GM23338 (cell line): ENCODE results near the gene UVRAG. TPM values are rescaled to one million over a fixed set of nuclear protein-coding genes. Genes with fewer than 3 reads are reported as not detected.

Source experiments
- ATAC-seq: fragments of 200-7000 bp; cut with Tn5 transposase; 3 replicates; pipeline ENCODE4 v1.9.1; 2020
- DNase-seq: peaks from one replicate; pipeline ENCODE4 v3.0.0-alpha.2; 2015; ENCODE audit warnings: low spot score
- H2AFZ ChIP-seq: fragments of 200-600 bp; sonication (generic); 2 replicates; pipeline ENCODE4 v1.8.0; 2016; ENCODE audit warnings: antibody characterized with exemption, mild to moderate bottlenecking, moderate library complexity
- H3F3A ChIP-seq: fragments of 200-600 bp; sonication (generic); replicated peaks from 2 replicates; pipeline ENCODE4 v1.8.0; 2017; ENCODE audit warnings: antibody characterized with exemption, mixed run types, low read depth
- H3K27ac ChIP-seq: fragments of 200-600 bp; sonication (generic); 2 replicates; pipeline ENCODE4 v1.6.1; 2016; ENCODE audit warnings: low read depth
- H3K27me3 ChIP-seq: fragments of 200-600 bp; sonication (generic); 2 replicates; pipeline ENCODE4 v1.8.0; 2016; ENCODE audit warnings: mild to moderate bottlenecking, mixed run types, moderate library complexity; ENCODE audit not compliant: insufficient read depth
- H3K36me3 ChIP-seq: fragments of 200-600 bp; sonication (generic); 2 replicates; pipeline ENCODE4 v1.8.0; 2016; ENCODE audit warnings: mild to moderate bottlenecking; ENCODE audit not compliant: insufficient read depth
- H3K4me1 ChIP-seq: fragments of 200-600 bp; sonication (generic); 2 replicates; pipeline ENCODE4 v1.8.0; 2016; ENCODE audit warnings: mild to moderate bottlenecking, moderate library complexity; ENCODE audit not compliant: insufficient read depth
- H3K4me2 ChIP-seq: fragments of 200-600 bp; sonication (generic); 2 replicates; pipeline ENCODE4 v1.7.1; 2017; ENCODE audit warnings: mixed run types
- H3K4me3 ChIP-seq: fragments of 200-600 bp; sonication (generic); 2 replicates; pipeline ENCODE4 v1.6.1; 2016; ENCODE audit warnings: mixed run types
- H3K79me2 ChIP-seq: fragments of 200-600 bp; sonication (generic); replicated peaks from 2 replicates; pipeline ENCODE4 v1.8.0; 2017; ENCODE audit warnings: mild to moderate bottlenecking; ENCODE audit not compliant: insufficient read depth
- H3K9me2 ChIP-seq: fragments of 200-600 bp; sonication (generic); 2 replicates; pipeline ENCODE4 v1.8.0; 2017; ENCODE audit not compliant: insufficient read depth
- H4K20me1 ChIP-seq: fragments of 200-600 bp; sonication (generic); replicated peaks from 2 replicates; pipeline ENCODE4 v1.8.0; 2017; ENCODE audit warnings: mild to moderate bottlenecking; ENCODE audit not compliant: insufficient read depth
- H3K27ac Mint-ChIP-seq: 2 replicates; pipeline ENCODE4 v1.8.0; 2020; ENCODE audit warnings: inconsistent platforms, mild to moderate bottlenecking, moderate library complexity, mixed read lengths
- H3K27me3 Mint-ChIP-seq: 3 replicates; pipeline ENCODE4 v1.8.0; 2022; ENCODE audit warnings: low read depth, mild to moderate bottlenecking, moderate library complexity, mixed read lengths, inconsistent platforms; ENCODE audit not compliant: insufficient read depth, poor library complexity
- H3K36me3 Mint-ChIP-seq: 3 replicates; pipeline ENCODE4 v1.8.0; 2021; ENCODE audit warnings: low read depth, mild to moderate bottlenecking, inconsistent platforms, moderate library complexity, mixed read lengths
- H3K4me1 Mint-ChIP-seq: 3 replicates; pipeline ENCODE4 v1.8.0; 2020; ENCODE audit warnings: mild to moderate bottlenecking, inconsistent platforms, mixed read lengths
- H3K4me3 Mint-ChIP-seq: 3 replicates; pipeline ENCODE4 v1.8.0; 2021; ENCODE audit warnings: moderate library complexity, mild to moderate bottlenecking, inconsistent platforms, mixed read lengths
- H3K9me3 Mint-ChIP-seq: 3 replicates; pipeline ENCODE4 v1.8.0; 2020; ENCODE audit warnings: moderate library complexity, mild to moderate bottlenecking, inconsistent platforms, mixed read lengths
- EZH2 ChIP-seq: fragments of 200-600 bp; sonication (generic); IDR thresholded peaks from one replicate; pipeline ENCODE4 v1.8.0; 2017; ENCODE audit warnings: antibody characterized with exemption, mild to moderate bottlenecking, low read depth; ENCODE audit not compliant: unreplicated experiment
- EZH2phosphoT487 ChIP-seq: fragments of 200-600 bp; sonication (generic); IDR thresholded peaks from one replicate; pipeline ENCODE4 v1.8.1; 2018; ENCODE audit warnings: antibody characterized with exemption; ENCODE audit not compliant: unreplicated experiment
- JUNB ChIP-seq: IDR thresholded peaks from one replicate; pipeline ENCODE4 v1.6.1; 2016; ENCODE audit warnings: antibody characterized with exemption; ENCODE audit not compliant: unreplicated experiment
- NANOG ChIP-seq: IDR thresholded peaks from 2 replicates; pipeline ENCODE4 v1.6.1; 2016; ENCODE audit warnings: antibody characterized with exemption, borderline replicate concordance
- POLR2AphosphoS5 ChIP-seq: IDR thresholded peaks from 2 replicates; pipeline ENCODE4 v1.6.1; 2016; ENCODE audit warnings: antibody characterized with exemption, low read depth
- STAT1 ChIP-seq: IDR thresholded peaks from one replicate; pipeline ENCODE4 v1.6.1; 2016; ENCODE audit warnings: antibody characterized with exemption; ENCODE audit not compliant: unreplicated experiment
- ZNF114 ChIP-seq: fragments of 250-450 bp; sonication (Bioruptor Pico); IDR thresholded peaks from 2 replicates; pipeline ENCODE4 v1.5.0; 2020; ENCODE audit warnings: mild to moderate bottlenecking, moderate library complexity
- ZNF331 ChIP-seq: fragments of 250-450 bp; sonication (Bioruptor Pico); IDR thresholded peaks from 2 replicates; pipeline ENCODE4 v1.5.0; 2020; ENCODE audit warnings: low read depth, mild to moderate bottlenecking, moderate library complexity
- polyA plus RNA-seq: library from polyadenylated mRNA; unstranded; fragments of >200 nt; fragmentation: Nextera tagmentation; extraction: Ambion mirVana; gene quantifications from 2 replicates; pipeline ENCODE4 v1.2.1, GENCODE V29; 2016
- total RNA-seq: library from RNA; depleted of rRNA; stranded (reverse); fragments of >200 nt; shearing (Covaris generic); gene quantifications from 2 replicates; pipeline ENCODE4 v1.2.3, GENCODE V29; 2014
- TF ChIP-seq, protein P1 (sequence below): IDR thresholded peaks from 2 replicates; pipeline ENCODE4 v1.6.1; 2016; ENCODE audit warnings: antibody characterized with exemption
- TF ChIP-seq, protein P2 (sequence below): IDR thresholded peaks from one replicate; pipeline ENCODE4 v1.6.1; 2018; ENCODE audit warnings: antibody characterized with exemption; ENCODE audit not compliant: unreplicated experiment
- TF ChIP-seq, protein P3 (sequence below): fragments of 250-450 bp; sonication (Bioruptor Pico); IDR thresholded peaks from 2 replicates; pipeline ENCODE4 v1.5.0; 2020; ENCODE audit warnings: mild to moderate bottlenecking, moderate library complexity
- TF ChIP-seq, protein P4 (sequence below), 2 experiments: fragments of 200-600 bp in 1 of 2; sonication (generic) in 1 of 2; conservative IDR thresholded peaks; 2 replicates each; pipeline versions ENCODE4 v1.5.1 to v1.6.1; 2016 to 2017; ENCODE audit warnings: antibody characterized with exemption in 2 of 2, low read depth in 2 of 2, mild to moderate bottlenecking in 2 of 2, moderate library complexity in 1 of 2

The UVRAG gene
- total and polyA plus RNA-seq, 2 experiments from 2014 or later, result 15.3 to 17.4 TPM

DNA sequence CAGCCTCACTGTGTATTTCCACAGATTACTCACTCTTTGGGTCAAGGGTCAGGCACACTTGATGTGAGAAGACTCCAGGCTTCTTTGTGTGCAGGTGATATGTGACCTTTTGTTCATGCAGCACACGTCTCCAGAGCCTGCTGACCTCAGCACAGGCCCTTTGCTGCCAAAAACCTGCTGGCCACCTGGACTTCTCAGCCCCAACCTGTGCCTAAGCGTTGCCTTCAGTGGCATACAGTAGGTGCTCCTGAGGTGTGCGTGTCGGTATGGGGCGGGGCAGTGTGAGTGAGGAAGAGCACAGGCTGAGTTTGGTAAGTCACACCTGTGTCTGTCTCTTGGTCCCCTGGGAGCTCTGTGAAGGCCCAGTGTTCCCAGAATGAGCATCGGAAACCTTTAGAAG is 333.2 kb downstream of the UVRAG start:
- Mint-ChIP-seq H3K4me1 (peaks cover 9% of the 10 kb centered on the region), H3K36me3 (no peaks in the 10 kb centered on the region), H3K9me3 (no peaks in the 10 kb centered on the region), H3K27me3 (peaks cover 20% of the 10 kb centered on the region), H3K4me3 (no peak overlapping the region), H3K27ac (no peak overlapping the region)
- H2AFZ ChIP-seq, result no peak overlapping the region
- TF ChIP-seq, protein P1, sequence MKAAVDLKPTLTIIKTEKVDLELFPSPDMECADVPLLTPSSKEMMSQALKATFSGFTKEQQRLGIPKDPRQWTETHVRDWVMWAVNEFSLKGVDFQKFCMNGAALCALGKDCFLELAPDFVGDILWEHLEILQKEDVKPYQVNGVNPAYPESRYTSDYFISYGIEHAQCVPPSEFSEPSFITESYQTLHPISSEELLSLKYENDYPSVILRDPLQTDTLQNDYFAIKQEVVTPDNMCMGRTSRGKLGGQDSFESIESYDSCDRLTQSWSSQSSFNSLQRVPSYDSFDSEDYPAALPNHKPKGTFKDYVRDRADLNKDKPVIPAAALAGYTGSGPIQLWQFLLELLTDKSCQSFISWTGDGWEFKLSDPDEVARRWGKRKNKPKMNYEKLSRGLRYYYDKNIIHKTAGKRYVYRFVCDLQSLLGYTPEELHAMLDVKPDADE, result no peak
- TF ChIP-seq, protein P2, sequence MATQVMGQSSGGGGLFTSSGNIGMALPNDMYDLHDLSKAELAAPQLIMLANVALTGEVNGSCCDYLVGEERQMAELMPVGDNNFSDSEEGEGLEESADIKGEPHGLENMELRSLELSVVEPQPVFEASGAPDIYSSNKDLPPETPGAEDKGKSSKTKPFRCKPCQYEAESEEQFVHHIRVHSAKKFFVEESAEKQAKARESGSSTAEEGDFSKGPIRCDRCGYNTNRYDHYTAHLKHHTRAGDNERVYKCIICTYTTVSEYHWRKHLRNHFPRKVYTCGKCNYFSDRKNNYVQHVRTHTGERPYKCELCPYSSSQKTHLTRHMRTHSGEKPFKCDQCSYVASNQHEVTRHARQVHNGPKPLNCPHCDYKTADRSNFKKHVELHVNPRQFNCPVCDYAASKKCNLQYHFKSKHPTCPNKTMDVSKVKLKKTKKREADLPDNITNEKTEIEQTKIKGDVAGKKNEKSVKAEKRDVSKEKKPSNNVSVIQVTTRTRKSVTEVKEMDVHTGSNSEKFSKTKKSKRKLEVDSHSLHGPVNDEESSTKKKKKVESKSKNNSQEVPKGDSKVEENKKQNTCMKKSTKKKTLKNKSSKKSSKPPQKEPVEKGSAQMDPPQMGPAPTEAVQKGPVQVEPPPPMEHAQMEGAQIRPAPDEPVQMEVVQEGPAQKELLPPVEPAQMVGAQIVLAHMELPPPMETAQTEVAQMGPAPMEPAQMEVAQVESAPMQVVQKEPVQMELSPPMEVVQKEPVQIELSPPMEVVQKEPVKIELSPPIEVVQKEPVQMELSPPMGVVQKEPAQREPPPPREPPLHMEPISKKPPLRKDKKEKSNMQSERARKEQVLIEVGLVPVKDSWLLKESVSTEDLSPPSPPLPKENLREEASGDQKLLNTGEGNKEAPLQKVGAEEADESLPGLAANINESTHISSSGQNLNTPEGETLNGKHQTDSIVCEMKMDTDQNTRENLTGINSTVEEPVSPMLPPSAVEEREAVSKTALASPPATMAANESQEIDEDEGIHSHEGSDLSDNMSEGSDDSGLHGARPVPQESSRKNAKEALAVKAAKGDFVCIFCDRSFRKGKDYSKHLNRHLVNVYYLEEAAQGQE, result no peak
- no peak for TF ChIP-seq STAT1
- TF ChIP-seq ZNF331 (CRISPR knock-in tag), result no peak
- TF ChIP-seq, protein P3, sequence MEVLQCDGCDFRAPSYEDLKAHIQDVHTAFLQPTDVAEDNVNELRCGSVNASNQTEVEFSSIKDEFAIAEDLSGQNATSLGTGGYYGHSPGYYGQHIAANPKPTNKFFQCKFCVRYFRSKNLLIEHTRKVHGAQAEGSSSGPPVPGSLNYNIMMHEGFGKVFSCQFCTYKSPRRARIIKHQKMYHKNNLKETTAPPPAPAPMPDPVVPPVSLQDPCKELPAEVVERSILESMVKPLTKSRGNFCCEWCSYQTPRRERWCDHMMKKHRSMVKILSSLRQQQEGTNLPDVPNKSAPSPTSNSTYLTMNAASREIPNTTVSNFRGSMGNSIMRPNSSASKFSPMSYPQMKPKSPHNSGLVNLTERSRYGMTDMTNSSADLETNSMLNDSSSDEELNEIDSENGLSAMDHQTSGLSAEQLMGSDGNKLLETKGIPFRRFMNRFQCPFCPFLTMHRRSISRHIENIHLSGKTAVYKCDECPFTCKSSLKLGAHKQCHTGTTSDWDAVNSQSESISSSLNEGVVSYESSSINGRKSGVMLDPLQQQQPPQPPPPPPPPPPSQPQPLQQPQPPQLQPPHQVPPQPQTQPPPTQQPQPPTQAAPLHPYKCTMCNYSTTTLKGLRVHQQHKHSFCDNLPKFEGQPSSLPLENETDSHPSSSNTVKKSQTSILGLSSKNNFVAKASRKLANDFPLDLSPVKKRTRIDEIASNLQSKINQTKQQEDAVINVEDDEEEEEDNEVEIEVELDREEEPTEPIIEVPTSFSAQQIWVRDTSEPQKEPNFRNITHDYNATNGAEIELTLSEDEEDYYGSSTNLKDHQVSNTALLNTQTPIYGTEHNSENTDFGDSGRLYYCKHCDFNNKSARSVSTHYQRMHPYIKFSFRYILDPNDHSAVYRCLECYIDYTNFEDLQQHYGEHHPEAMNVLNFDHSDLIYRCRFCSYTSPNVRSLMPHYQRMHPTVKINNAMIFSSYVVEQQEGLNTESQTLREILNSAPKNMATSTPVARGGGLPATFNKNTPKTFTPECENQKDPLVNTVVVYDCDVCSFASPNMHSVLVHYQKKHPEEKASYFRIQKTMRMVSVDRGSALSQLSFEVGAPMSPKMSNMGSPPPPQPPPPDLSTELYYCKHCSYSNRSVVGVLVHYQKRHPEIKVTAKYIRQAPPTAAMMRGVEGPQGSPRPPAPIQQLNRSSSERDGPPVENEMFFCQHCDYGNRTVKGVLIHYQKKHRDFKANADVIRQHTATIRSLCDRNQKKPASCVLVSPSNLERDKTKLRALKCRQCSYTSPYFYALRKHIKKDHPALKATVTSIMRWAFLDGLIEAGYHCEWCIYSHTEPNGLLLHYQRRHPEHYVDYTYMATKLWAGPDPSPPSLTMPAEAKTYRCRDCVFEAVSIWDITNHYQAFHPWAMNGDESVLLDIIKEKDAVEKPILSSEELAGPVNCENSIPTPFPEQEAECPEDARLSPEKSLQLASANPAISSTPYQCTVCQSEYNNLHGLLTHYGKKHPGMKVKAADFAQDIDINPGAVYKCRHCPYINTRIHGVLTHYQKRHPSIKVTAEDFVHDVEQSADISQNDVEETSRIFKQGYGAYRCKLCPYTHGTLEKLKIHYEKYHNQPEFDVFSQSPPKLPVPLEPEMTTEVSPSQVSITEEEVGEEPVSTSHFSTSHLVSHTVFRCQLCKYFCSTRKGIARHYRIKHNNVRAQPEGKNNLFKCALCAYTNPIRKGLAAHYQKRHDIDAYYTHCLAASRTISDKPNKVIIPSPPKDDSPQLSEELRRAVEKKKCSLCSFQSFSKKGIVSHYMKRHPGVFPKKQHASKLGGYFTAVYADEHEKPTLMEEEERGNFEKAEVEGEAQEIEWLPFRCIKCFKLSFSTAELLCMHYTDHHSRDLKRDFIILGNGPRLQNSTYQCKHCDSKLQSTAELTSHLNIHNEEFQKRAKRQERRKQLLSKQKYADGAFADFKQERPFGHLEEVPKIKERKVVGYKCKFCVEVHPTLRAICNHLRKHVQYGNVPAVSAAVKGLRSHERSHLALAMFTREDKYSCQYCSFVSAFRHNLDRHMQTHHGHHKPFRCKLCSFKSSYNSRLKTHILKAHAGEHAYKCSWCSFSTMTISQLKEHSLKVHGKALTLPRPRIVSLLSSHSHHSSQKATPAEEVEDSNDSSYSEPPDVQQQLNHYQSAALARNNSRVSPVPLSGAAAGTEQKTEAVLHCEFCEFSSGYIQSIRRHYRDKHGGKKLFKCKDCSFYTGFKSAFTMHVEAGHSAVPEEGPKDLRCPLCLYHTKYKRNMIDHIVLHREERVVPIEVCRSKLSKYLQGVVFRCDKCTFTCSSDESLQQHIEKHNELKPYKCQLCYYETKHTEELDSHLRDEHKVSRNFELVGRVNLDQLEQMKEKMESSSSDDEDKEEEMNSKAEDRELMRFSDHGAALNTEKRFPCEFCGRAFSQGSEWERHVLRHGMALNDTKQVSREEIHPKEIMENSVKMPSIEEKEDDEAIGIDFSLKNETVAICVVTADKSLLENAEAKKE (CRISPR knock-in tag), result no peak
- TF ChIP-seq EZH2phosphoT487, result no peak
- TF ChIP-seq POLR2AphosphoS5, result no peak
- TF ChIP-seq JUNB, result no peak
- no peak for TF ChIP-seq EZH2
- TF ChIP-seq, protein P4, sequence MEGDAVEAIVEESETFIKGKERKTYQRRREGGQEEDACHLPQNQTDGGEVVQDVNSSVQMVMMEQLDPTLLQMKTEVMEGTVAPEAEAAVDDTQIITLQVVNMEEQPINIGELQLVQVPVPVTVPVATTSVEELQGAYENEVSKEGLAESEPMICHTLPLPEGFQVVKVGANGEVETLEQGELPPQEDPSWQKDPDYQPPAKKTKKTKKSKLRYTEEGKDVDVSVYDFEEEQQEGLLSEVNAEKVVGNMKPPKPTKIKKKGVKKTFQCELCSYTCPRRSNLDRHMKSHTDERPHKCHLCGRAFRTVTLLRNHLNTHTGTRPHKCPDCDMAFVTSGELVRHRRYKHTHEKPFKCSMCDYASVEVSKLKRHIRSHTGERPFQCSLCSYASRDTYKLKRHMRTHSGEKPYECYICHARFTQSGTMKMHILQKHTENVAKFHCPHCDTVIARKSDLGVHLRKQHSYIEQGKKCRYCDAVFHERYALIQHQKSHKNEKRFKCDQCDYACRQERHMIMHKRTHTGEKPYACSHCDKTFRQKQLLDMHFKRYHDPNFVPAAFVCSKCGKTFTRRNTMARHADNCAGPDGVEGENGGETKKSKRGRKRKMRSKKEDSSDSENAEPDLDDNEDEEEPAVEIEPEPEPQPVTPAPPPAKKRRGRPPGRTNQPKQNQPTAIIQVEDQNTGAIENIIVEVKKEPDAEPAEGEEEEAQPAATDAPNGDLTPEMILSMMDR (conservative IDR thresholded peaks at IDR 0.05; ENCODE audit: low read depth in 2 of 2), result no peak
- TF ChIP-seq NANOG, result no peak
- no peak for TF ChIP-seq ZNF114 (CRISPR knock-in tag)
- no peaks in the 10 kb centered on the region for H3F3A ChIP-seq
- H3K4me3 ChIP-seq, result no peak overlapping the region
- no peak overlapping the region for H3K4me2 ChIP-seq
- no peak overlapping the region for H3K27ac ChIP-seq
- H3K36me3 ChIP-seq, result no peaks in the 10 kb centered on the region
- peaks cover 8% of the 10 kb centered on the region; the same call in 1 of the 2 replicates for H3K27me3 ChIP-seq
- ATAC-seq (no peak), DNase-seq (no peak)
- no peaks in the 10 kb centered on the region for H4K20me1 ChIP-seq
- peaks cover 7% of the 10 kb centered on the region for H3K4me1 ChIP-seq
- no peaks in the 10 kb centered on the region for H3K79me2 ChIP-seq
- no peaks in the 10 kb centered on the region for H3K9me2 ChIP-seq
